ENCODE data around the gene RIOK1.

Gene RIOK1

DNA sequence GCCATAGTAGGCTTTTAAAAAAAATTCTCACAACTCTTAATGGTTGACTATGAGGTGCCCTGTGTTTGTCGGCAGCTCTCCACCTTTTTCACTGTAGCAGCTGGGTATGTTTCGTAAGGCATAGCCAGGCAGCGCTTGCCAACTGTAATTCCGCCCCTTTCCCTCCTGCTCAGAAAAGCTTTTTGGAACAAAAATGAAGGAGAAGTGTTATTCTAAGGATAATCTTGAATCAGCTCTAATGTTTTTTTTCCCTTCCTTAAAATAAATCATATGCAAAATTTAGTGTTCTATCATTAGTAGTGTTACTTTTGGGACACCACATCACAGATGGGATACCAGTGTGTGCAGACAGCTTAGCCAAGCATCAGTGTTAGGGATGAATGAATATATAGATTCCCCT lies 21.2 kb downstream of the RIOK1 start:
- no peak for DNase-seq (ENCODE audit: low read depth)
- TF ChIP-seq, protein P1, sequence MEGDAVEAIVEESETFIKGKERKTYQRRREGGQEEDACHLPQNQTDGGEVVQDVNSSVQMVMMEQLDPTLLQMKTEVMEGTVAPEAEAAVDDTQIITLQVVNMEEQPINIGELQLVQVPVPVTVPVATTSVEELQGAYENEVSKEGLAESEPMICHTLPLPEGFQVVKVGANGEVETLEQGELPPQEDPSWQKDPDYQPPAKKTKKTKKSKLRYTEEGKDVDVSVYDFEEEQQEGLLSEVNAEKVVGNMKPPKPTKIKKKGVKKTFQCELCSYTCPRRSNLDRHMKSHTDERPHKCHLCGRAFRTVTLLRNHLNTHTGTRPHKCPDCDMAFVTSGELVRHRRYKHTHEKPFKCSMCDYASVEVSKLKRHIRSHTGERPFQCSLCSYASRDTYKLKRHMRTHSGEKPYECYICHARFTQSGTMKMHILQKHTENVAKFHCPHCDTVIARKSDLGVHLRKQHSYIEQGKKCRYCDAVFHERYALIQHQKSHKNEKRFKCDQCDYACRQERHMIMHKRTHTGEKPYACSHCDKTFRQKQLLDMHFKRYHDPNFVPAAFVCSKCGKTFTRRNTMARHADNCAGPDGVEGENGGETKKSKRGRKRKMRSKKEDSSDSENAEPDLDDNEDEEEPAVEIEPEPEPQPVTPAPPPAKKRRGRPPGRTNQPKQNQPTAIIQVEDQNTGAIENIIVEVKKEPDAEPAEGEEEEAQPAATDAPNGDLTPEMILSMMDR (conservative IDR thresholded peaks at IDR 0.05; ENCODE audit: low read length) = no peak
- H3K4me3 ChIP-seq (ENCODE audit: low read length) = no peak overlapping the region

DNA sequence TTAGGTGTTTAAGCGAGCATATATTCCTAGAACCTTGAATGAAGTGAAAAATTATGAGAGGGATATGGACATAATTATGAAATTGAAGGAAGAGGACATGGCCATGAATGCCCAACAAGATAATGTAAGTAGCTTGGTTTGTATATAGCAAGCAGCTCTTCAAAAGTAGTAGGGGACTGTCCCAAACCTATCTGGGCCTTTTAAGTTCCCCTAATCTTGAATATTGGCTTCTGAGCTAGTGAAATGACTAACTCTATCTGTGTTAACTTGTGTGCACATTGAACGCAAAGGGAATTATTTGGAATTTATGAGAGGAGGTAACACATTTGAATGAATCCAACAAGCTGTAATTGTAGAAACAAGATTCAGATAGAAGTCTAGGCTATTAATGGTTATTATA lies 21.7 kb downstream of the RIOK1 start:
- TF ChIP-seq, protein P1 (conservative IDR thresholded peaks at IDR 0.05; ENCODE audit: low read length) = no peak
- no peak overlapping the region for H3K4me3 ChIP-seq (ENCODE audit: low read length)
- DNase-seq (ENCODE audit: low read depth) = no peak

DNA sequence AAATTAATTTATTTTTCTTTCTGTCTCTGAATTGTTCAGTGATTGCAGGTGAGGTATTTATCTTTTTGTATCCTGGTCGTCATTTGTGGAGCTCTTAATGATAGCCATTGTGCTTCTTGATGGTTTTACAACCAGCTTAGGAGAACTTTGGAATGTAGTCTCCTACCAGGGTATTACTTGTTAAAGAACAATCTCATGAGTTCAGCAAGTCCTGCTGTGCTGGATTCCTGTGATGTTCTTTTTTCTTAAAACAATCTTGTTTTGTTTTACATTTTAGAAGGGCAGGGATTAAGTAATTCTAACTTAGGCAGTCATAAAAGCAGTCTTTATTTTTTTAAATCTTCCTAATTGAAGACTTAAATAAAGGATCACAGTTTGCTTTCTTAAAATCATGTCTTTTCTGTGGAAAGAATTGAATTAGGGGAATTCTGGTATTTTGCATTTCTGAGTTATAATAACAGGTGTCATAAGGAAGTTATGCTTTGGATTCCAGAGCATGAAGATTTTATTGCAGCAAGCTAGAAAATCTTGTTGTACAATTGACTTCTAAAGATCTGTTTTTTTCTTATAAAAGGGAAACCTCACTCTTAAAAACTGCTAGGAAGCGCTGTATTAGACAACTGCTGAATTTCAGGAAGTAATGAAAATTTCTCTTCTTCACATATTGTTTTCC lies 23.7 kb downstream of the RIOK1 start:
- TF ChIP-seq, protein P1 (conservative IDR thresholded peaks at IDR 0.05; ENCODE audit: low read length) = no peak
- DNase-seq (ENCODE audit: low read depth) = no peak
- H3K4me3 ChIP-seq (ENCODE audit: low read length) = no peak overlapping the region

DNA sequence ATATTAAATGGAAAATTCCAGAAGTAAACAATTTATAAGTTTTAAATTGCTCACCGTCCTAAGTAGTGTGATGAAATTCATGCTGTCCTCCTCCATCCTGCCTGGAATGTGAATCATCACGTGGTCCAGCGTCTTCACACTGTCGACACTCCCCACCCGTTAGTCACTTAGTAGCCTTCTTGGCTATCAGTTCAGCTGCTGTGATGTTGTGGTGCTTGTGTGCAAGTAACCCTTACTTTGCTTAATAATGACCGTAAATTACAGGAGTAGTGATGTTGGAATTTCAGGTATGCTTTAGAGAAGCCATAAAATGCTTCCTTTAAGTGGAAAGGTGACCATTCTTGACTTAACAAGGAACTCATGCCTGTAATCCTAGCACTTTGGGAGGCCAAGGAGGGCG lies 25.2 kb downstream of the RIOK1 start:
- TF ChIP-seq, protein P1 (conservative IDR thresholded peaks at IDR 0.05; ENCODE audit: low read length) = no peak
- peak; percentile 91 for DNase-seq (ENCODE audit: low read depth)

DNA sequence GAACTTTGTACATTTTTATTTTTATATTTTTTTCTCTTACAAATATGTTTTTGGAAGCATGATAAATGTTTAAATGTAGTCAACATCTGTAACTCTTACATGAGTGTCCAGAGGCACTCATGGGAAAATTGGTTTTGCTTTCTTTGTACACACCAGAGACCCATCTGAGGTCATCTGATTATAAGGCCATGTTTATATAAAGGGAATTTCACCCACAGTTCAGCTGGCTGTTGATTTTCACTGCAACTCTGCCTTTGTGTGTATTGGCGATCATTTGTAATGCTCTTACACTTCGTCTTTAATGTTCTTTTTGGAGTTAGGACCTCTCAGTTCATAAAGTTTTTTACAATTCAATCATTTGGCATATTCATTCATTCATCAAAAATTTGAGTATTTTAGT lies 28.1 kb downstream of the RIOK1 start:
- TF ChIP-seq, protein P1 (conservative IDR thresholded peaks at IDR 0.05; ENCODE audit: low read length) = no peak
- no peak for DNase-seq (ENCODE audit: low read depth)
- H3K4me3 ChIP-seq (ENCODE audit: low read length) = no peak overlapping the region

More for the DNA sequence above, 25.2 kb downstream of the RIOK1 start:
- H3K4me3 ChIP-seq (ENCODE audit: low read length) = no peak overlapping the region

DNA sequence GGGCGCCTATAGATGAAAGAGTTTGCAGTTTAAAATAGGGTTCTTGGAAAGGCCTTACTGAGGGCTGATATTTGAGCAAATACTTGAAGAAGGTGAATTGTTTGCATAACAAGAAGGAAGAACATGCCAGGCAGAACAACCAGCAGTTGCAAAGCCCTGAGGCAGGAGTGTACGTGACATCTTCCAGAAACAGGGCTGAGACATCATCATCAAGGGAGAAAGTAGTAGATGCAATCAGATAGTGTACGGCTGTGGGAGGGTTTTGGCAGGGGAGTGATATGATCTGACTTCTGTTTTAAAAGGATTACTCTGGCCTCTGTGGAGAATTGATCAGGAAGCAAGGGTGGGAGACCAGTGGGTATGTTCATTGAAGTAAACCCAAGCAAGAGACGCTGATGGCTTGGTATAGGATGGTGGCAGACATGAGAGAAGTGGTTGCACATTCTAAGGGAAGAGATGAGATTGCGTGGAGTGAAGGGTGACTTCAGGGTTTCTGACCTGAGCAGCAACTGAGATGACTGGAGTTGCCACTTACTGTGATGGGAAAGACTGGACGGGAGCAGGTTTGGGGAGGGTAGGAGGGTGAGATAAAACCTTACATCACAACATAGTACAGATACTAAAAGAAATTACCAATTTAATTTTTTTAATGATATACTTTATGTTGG lies 28.8 kb downstream of the RIOK1 start:
- no peak for DNase-seq (ENCODE audit: low read depth)
- H3K4me3 ChIP-seq (ENCODE audit: low read length) = no peak overlapping the region
- TF ChIP-seq, protein P1 (conservative IDR thresholded peaks at IDR 0.05; ENCODE audit: low read length) = no peak

DNA sequence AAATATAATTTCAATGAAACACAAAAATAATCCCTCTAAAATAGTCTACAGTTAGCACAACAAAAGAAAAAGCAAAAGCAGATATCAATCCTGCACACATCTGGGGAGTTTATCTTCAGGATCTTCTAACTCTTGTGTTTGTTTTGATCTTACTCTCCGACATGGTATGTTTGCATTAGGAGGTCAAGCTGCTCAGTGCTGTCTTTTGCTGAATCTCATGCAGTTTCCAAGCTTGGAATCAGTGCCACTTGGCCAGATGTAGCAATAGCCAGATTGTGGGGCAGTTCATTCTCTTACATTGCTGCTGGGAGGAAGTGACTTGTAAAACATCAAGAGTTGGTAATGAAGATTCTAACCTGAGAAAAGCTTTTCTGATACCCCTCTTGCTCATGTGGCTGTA lies 29.5 kb downstream of the RIOK1 start:
- no peak overlapping the region for H3K4me3 ChIP-seq (ENCODE audit: low read length)
- DNase-seq (ENCODE audit: low read depth) = peak; percentile 30
- TF ChIP-seq, protein P1 (conservative IDR thresholded peaks at IDR 0.05; ENCODE audit: low read length) = no peak

Data from AG10803 (cell line).